ENCODE data around the gene SPOPL.

SPOPL gene

DNA sequence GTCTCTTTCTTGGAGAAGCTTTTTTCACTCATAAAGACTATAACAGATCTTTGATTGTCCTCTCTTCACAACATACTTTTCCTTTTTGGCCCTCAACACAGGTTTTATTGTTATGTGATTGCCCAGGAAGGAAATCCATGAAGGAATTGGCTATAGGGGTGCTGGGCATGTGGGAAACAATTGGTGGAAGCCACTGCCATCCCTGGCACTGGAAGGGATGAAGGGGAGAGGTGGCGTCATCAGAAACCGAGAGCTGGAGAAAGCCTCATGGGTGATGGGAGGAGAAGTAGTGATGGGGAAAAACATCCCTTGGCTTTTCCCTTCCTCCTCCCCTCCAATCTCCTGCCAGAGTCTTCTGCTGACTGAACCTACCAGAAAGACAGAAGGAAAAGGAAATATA is 106.2 kb downstream of the SPOPL start:
- no peak for FAIRE-seq

- no peak for FAIRE-seq
Observed at GRCh38 chr2:138609446-138609845, 107.9 kb downstream of the SPOPL start.

DNA sequence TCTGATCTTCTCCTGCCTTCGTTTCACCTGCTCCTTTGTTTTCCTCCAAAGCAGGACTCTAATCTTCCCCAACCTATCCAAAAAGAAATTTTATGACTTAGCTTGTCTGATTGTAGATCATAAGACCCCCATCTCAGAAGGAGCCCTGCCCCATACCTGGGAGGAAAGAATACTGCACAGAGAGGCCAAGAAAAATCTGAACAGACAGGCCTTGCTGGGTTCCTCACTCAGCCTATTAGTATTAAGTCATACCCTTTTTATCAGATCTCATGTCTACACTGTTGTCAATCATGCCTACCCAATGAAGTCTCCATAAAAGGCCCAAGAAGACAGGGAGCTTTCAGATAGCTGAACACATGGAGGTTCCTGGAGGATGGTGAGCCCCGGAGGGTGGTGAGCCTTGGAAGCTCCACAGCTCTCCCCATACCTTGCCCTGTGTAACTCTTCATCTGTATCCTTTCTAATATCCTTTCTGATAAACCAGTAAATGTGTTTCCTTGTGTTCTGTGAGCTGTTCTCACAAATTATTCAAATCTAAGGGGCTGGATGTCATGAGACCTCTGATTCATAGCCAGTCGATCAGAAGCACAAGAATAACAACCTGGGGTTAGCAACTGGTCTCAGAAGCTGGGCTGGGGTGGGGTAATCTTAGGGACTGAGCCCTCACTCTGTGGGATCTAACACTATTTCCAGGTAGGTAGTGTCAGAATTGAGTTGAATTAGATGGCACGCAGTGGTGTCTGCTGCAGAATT is 108.8 kb downstream of the SPOPL start:
- FAIRE-seq: no peak

- FAIRE-seq: no peak
Observed at GRCh38 chr2:138615257-138615656, 113.7 kb downstream of the SPOPL start.

- FAIRE-seq: no peak
Observed at GRCh38 chr2:138617026-138617425, 115.5 kb downstream of the SPOPL start.

DNA sequence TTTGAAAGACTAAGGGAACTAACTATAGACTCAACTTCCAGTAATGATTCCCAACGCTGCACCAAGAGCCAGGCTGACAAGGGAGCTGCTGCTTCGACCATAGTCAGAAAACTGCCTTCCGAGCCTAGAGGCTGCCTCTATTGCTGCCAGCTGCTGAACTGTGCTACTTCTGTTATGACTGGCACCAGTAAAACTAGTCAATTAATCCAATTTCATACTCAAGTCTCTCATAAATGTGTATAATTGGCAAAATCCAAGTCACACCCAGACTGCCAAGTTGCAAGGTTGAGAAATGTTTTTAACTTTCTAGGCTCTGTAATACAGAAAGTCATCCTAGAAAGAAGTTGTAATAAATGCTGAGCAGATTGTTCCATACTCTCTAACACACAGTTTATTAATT is 117.4 kb downstream of the SPOPL start:
- FAIRE-seq: no peak

- FAIRE-seq: no peak
Observed at GRCh38 chr2:138620431-138620830, 118.9 kb downstream of the SPOPL start.

GRCh38 chr2:138621139-138621538 is 119.6 kb downstream of the SPOPL start:
- no peak for FAIRE-seq

DNA sequence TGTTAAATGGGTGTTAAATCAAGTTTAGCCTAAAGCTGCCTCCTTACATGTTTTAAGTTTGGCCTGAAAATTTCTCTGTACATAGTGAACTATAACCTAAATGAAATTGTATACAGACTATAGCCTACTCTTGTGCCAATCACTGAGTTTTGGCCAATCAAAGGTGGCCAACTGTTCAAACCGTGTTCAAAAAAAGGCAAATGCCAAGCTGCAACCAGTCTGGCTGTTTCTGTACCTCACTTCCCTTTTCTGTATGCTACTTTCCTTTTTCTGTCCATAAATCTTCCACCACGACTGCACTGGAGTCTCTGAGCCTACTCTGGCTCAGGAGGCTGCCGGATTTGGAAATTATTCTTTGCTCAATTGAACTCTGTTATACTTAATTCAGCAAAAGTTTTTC is 121.0 kb downstream of the SPOPL start:
- no peak for FAIRE-seq
